GM12864 (cell line): ENCODE results near the gene ADAMTSL2.

ENCODE experiments used
- DNase-seq: peaks from one replicate; pipeline ENCODE4 v3.0.0-alpha.2; 2011; ENCODE audit warnings: low read depth
- H3K4me3 ChIP-seq: 2 replicates; pipeline ENCODE4 v1.5.1; 2011; ENCODE audit warnings: mild to moderate bottlenecking, low read depth, low read length, control low read depth
- TF ChIP-seq, protein P1 (sequence below): IDR thresholded peaks from 2 replicates; pipeline ENCODE4 v1.5.1; 2011; ENCODE audit warnings: low read depth, mild to moderate bottlenecking, moderate library complexity, low read length, control low read depth, inconsistent platforms; ENCODE audit errors: missing control alignments

Gene ADAMTSL2

DNA sequence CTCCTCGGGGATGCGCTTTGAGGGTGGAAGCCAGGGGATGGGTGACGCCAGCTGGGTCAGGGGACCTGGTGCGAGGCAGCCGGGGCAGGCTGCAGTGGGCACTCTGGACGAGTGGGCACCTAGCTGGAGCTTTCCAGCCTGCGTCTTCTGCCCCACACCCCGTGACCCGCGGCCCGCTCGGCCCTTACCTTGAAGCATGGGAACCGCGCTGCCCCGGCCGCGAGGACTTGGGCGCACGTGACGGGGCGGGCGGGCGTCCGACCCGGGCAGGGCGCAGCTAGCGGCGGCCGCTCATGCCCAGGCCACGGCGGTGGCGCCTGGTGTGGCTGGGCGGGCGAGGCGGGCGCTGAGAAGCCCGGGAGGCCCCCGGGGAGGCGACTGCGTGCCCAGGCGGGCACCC, 74.4 kb downstream of the ADAMTSL2 start:
- no peak overlapping the region for H3K4me3 ChIP-seq
- TF ChIP-seq, protein P1, sequence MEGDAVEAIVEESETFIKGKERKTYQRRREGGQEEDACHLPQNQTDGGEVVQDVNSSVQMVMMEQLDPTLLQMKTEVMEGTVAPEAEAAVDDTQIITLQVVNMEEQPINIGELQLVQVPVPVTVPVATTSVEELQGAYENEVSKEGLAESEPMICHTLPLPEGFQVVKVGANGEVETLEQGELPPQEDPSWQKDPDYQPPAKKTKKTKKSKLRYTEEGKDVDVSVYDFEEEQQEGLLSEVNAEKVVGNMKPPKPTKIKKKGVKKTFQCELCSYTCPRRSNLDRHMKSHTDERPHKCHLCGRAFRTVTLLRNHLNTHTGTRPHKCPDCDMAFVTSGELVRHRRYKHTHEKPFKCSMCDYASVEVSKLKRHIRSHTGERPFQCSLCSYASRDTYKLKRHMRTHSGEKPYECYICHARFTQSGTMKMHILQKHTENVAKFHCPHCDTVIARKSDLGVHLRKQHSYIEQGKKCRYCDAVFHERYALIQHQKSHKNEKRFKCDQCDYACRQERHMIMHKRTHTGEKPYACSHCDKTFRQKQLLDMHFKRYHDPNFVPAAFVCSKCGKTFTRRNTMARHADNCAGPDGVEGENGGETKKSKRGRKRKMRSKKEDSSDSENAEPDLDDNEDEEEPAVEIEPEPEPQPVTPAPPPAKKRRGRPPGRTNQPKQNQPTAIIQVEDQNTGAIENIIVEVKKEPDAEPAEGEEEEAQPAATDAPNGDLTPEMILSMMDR = no peak
- no peak for DNase-seq

GRCh38 chr9:133609311-133610098, 75.0 kb downstream of the ADAMTSL2 start, which contains the start of gene FAM163B:
FAM163B (minus strand) TSS chr9:133609389; CDS start chr9:133580223, 29,166 bp downstream.
- TF ChIP-seq, protein P1 = no peak
- no peak within 1 kb of the TSS for H3K4me3 ChIP-seq
- DNase-seq = no peak

DNA sequence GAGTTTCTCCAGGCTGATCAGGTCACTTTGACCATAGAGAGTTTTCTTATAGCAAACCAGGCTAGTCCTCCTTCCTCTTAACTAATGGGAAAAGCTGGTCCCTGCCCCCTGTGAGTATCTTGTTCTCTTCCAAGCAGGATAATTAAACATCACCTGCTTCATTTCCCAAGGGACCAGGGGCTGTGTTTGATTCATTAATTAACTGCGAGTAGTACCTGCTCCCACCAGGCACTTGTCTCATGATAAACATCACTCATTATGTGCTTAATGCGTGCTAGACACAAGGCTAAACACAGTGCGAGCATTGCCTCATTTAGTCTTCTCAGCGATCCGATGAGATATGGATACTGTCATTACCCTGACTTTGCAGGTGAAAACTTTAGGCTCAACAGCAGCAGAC, 76.3 kb downstream of the ADAMTSL2 start:
- TF ChIP-seq, protein P1 = no peak
- no peak for DNase-seq

DNA sequence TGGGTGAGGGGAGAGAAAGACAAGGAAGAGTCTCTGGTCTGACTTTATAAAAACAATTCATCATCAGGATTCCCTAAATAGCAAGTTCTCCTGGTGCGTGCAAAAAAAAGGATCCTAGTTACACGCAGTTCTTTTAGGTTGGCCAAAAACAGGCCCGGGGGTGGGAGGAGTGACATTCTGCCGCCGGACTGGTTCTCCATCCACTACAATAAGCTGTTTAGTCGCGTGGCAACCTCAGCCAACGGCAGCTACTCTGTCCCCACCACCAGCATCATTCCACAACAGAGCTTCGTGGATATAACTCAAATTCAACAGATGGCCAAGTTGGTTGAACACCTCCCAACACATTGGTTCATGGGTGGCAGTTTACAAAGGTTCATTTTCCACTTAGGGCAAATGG, 77.5 kb downstream of the ADAMTSL2 start:
- TF ChIP-seq, protein P1 = no peak
- DNase-seq = no peak
- no peak overlapping the region for H3K4me3 ChIP-seq

More for the DNA sequence above, 76.3 kb downstream of the ADAMTSL2 start:
- no peak overlapping the region for H3K4me3 ChIP-seq

DNA sequence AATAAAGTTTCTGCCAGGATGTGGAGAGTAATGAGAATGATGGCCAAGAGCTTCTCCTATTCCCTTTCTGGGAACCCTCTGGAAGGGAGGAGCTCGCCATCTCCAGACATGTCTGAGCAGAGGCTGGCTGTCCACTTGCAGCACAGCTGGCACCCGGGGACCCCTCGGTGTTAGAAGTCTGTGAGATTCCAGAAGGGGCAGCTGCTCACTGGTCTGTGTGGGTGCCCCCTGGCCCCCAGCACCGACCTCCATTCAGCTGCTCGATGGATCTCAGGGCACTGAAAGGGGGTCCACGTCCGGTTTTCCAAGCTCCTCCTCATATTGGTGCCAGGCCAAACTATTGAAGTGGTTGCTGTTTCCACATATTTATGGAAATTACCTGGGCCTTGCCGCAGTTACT, 78.3 kb downstream of the ADAMTSL2 start:
- H3K4me3 ChIP-seq = no peak overlapping the region
- TF ChIP-seq, protein P1 = no peak
- no peak for DNase-seq

GRCh38 chr9:133613432-133613831, 78.9 kb downstream of the ADAMTSL2 start:
- TF ChIP-seq, protein P1 = no peak
- no peak for DNase-seq
- no peak overlapping the region for H3K4me3 ChIP-seq

GRCh38 chr9:133614056-133614455, 79.6 kb downstream of the ADAMTSL2 start:
- H3K4me3 ChIP-seq = no peak overlapping the region

More at GRCh38 chr9:133614056-133614455, 79.6 kb downstream of the ADAMTSL2 start:
- DNase-seq = no peak
- TF ChIP-seq, protein P1 = no peak
